G401.6 (cell line): ENCODE data around the gene LINC01488.

ENCODE experiments used
- FAIRE-seq: peaks from 2 replicates; lab custom pipeline; 2012; peaks lifted over from hg19 to GRCh38; lab: Jason Lieb, UNC

LINC01488 gene

GRCh38 chr11:69479591-69480271 lies 1.7 kb upstream of the LINC01488 start:
- FAIRE-seq, result no peak

- no peak for FAIRE-seq
These were observed 693 bp upstream of the LINC01488 start for GRCh38 chr11:69480547-69481392.

- no peak for FAIRE-seq
These were observed 859 bp downstream of the LINC01488 start for GRCh38 chr11:69482322-69482721.

- no peak for FAIRE-seq
These were observed 1.7 kb downstream of the LINC01488 start for GRCh38 chr11:69483170-69483569.

- no peak for FAIRE-seq
These were observed 2.4 kb downstream of the LINC01488 start for GRCh38 chr11:69483691-69484426.

GRCh38 chr11:69484427-69485259 lies 3.2 kb downstream of the LINC01488 start:
- FAIRE-seq, result no peak

GRCh38 chr11:69485337-69486041 lies 4.0 kb downstream of the LINC01488 start:
- FAIRE-seq, result no peak

- FAIRE-seq, result no peak
These were observed 4.8 kb downstream of the LINC01488 start for GRCh38 chr11:69486056-69486772.

- no peak for FAIRE-seq
These were observed 5.4 kb downstream of the LINC01488 start for GRCh38 chr11:69486773-69487291.

GRCh38 chr11:69487391-69487790 lies 5.9 kb downstream of the LINC01488 start:
- no peak for FAIRE-seq

GRCh38 chr11:69487849-69488542 lies 6.5 kb downstream of the LINC01488 start:
- FAIRE-seq, result no peak

GRCh38 chr11:69488543-69488940 lies 7.1 kb downstream of the LINC01488 start:
- no peak for FAIRE-seq

- FAIRE-seq, result no peak
These were observed 7.7 kb downstream of the LINC01488 start for GRCh38 chr11:69489031-69489745.

- no peak for FAIRE-seq
These were observed 8.4 kb downstream of the LINC01488 start for GRCh38 chr11:69489746-69490365.

GRCh38 chr11:69490516-69490915 lies 9.1 kb downstream of the LINC01488 start:
- FAIRE-seq, result no peak

- no peak for FAIRE-seq
These were observed 9.9 kb downstream of the LINC01488 start for GRCh38 chr11:69491071-69492031.

- no peak for FAIRE-seq
These were observed 10.9 kb downstream of the LINC01488 start for GRCh38 chr11:69492201-69492991.
